GM18498 (cell line): ENCODE results near the gene OR52E5.

Source experiments
- ATAC-seq: cut with Tn5 transposase; IDR thresholded peaks from one replicate; pipeline ENCODE4 v1.9.1; 2021; ENCODE audit warnings: mild to moderate bottlenecking, moderate library complexity; ENCODE audit not compliant: unreplicated experiment

Gene OR52E5

DNA sequence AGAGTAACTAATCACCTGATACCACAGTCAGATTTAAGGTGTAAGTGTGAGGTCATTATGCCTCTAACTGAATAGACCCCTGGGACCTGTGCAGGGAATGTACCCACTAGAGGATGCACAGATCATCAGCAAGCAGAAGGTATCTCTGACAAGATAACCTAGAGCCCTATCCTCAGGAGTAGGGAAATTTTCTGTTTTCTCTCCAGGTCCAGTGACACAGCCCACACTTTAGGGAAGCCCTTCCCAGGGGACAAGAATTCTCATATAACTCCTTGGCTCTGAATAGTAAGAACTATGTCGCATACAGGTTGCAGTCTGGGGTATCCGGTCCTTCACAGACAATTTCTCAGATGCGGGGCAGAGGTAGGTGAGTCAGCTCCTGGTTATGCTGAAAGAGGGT is at the start of gene OR52E5:
Gene OR52E5 (plus strand): TSS at position 301 of the 400 bp plus-strand sequence. CDS start 7,569 bp downstream, outside the sequence.
- ATAC-seq = no peak

DNA sequence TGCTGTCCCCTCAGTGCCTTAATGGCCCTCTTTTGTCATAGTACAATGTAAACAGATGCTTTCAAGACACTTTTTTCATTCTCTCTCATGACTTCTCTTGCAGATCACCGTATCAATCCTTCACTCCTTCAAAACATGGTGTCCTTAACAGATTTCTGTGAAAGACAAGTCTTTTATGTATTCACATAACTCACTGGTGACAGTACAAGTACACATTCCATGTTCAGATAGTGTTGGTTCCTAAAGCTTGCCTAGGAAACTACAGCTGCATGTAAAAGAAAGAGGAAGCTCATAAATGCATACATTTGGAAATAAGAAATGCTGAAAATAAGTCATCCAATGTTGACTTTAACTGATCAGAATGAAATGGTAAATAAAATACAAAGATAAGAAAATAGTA is 46.3 kb upstream of the OR52E5 start:
- no peak for ATAC-seq

DNA sequence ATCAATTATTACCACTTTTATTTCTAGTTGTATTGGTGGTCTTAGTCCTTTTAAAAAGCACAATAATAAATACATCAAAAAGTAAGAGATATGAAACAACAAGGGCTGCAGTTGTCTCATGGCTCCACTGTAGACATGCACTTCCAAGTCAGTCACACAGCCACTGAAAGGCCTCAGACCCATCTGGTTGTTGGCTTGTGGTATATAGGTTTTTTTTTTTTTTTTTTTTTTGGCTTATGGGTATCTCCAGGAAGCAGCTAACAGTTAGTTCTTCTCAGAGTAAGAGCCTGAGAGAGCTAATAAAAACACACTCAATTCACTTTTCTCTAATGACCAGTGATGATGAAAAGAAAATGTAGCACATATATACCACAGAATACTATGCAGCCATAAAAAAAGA is 45.3 kb upstream of the OR52E5 start:
- no peak for ATAC-seq

DNA sequence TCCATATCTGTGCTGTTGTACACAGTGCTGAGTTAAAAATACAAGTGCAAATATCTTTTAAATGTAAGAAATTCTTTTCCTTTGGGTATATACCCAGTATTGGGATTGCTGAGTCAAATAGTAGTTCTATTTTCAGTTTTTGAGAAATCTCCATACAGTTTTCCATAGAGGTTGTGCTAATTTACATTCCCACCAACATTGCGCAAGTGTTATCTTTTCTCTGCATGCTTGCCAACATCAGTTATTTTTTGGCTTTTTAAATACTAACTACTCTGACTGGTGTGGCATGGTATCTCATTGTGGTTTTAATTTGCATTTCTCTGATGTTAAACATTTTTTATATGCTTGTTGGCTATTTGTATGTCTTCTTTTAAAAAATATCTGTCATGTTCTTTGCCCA is 42.0 kb upstream of the OR52E5 start:
- ATAC-seq = no peak

DNA sequence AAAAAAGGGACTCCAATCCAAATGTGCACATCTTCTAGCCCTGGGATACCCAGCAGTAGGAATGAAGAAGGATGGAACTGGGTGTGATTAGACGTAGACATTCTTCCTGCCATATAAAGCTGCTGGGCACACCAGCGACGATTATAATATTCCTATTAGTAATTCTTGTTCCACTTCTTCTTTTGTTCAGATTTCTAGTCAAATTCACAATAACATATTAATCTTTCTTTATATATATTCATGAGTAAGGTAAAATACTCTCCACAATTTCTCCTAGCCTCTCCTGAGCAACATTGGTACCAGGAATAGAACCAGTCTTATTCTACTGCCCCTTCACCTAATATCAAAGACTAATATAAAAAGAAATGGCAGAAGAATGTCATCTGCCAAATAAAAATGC is 35.4 kb upstream of the OR52E5 start, which contains the start of gene OR52E8:
Gene OR52E8 (minus strand): TSS at position 101 of the 400 bp plus-strand sequence. CDS start 0 bp downstream, at position 101.
- ATAC-seq = no peak

DNA sequence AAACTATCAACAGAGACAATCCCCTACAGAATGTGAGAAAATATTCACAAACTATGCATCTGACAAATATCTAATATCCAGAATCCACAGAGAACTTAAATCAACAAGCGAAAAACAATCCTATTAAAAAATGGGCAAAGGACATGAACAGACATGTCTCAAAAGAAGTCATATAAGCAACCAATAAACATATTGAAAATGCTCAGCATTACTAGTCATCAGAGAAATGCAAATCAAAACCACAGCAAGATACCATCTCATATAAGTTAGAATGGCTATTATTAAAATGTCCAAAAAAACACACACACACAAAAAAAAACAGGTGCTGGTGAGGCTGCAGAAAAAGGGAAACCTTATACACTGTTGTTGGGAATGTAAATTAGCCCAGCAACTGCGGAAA is 27.2 kb upstream of the OR52E5 start:
- no peak for ATAC-seq

DNA sequence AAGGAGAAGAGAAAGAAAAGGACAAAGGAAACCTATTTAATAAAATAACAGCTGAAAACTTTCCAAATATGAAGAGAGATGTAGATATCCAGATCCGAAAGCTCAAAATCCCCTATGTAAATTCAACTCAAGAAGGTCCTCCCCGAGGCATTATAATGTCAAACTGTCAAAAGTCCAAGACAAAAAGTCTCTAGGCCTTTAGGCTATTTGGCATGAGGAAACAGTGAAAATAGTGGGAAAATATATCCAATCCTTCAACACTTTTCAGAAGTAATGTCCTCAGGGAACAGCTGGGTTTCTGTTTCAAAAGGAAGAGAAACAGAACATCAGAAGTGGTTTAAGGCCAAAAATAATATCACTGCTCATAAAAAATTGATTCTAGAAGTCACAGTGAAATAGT is 14.4 kb upstream of the OR52E5 start:
- ATAC-seq = no peak

DNA sequence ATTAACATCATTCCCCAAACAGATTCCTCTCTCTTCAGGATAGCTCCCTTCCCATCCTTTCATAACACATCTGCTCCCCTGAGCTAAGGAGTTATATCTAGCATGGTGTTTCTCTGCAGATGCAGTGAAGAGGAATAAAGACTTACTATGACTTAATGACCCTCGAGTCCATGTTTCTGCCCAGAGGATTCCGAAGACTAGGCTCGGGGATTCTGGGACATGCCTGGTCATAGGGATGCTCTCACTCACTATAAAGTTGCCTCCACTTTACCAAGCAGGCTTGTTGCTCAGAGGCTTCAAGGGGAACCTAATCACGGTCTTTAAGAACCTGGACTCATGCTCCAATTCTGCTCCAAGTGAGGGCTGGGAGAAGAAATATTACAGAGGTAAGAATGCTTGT is 12.7 kb upstream of the OR52E5 start, which contains the start of gene OR52E4:
Gene OR52E4 (plus strand): TSS at position 301 of the 400 bp plus-strand sequence. CDS start 3,664 bp downstream, outside the sequence.
- no peak for ATAC-seq

DNA sequence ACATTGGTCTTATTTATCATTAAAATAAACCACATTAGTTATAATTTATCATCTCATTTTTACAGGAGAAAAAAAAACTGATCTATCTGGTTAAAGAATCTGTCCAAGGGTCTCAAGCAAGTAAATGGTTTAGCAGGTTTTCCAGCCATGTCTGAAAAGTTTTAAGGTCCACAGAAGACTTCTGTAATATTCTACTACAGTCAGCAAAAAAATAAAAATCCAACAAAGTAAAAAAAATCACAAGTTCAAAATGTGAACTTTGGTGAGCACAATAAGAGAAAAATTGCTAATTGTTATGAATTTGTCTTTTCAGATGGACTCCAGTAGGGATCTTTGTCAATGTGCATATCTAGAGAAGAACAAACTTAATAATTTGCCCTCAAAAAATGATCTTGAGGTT is 11.3 kb upstream of the OR52E5 start:
- ATAC-seq = no peak

DNA sequence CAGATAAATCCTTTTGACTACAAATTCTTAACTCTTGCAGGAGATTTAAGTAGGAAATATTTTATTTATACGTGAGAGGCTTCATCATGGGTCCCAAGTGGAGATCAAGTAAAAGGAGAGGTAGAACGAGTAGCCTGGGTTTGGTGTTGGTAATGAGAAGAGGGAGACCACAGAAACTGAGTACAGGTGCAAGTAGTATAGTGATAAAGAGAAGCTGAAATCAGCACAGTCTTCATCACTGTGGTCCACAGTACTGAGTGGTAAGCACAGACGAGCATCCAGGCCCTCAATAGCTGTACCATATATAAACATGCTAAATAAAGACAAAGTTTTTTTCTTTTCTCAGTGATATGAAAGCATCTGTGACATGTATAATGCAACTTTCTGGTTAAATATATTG is 5.8 kb upstream of the OR52E5 start:
- ATAC-seq = no peak

DNA sequence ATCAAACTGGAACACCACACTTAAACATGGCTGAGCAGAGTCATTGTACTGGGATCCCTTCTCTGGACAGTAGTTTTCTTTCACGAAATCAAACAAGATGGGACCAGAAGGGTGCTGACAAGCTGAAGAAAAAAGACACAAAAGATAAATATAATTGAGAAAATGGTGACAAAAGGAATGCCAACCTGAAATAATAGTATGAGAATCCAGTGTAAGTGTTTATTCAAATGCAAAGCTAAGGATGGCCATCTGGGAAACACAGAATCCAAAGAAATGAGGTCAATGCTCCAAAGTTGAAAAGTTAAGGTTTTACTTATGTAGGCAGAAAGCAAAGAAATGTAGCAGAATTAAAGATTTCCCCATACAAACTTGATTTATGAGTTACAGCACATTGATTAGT is 5.3 kb upstream of the OR52E5 start:
- ATAC-seq = no peak

DNA sequence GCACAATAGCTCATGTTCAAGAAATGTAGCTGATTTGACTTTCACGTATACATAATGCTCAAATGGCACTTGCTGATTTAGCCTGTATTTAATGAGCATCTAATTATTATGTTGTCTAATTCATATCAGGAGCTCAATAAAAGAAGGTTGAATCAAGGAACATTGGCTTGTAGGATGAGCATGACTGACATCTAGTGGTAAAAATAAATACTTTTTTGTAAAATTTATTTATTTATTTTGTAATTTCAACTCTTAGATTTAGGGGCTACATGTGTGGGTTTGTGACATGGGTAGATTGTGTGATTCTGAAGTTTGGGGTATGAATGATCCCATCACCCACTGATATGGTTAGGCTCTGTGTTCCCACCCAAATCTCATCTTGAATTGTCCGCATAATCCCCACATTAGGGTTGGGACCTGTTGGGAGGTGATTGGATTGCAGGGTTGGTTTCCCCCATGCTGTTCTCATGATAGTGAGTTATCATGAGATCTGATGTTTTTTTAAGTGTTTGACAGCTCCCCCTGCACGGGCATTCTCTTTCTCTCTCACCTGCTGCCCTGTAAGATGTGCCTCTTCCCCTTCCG is 1.7 kb upstream of the OR52E5 start:
- no peak for ATAC-seq

DNA sequence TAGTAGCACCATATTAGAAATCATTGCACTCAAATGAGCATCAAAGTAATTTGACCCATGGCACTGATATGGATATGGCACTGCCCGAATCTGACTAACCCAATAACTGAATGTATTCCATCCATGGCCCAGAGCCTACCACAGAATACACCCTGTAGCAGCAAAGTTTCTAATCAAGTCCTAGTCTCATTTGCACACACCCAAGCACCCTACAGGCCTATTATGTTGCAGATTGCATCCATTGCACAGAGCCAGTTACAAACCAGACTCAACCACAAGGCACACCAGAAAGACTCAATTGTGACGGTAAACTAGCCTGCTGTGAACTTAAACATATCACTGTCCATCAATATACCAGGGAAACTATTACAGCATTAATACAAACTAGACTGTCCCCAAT is 6.5 kb downstream of the OR52E5 start:
- ATAC-seq = no peak

DNA sequence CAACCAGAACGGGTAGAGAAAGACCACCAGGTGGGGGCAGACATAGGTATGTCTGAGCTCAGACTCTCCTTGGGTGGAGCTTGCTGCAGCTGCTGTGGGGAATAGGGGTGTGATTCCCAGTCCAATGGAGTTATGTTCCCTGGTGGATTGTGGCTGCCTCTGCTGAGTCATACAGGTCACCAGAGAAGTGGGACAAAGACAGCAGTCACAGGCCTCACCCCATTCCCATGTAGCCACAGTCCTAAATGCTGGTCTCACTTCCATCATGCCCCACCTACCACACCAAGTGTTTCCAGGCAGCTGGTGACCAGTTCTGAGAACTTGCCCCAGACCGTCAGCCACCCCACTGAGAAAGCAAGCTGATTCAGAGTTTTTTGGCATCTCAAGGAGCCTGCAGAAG is 17.5 kb downstream of the OR52E5 start:
- ATAC-seq = no peak

DNA sequence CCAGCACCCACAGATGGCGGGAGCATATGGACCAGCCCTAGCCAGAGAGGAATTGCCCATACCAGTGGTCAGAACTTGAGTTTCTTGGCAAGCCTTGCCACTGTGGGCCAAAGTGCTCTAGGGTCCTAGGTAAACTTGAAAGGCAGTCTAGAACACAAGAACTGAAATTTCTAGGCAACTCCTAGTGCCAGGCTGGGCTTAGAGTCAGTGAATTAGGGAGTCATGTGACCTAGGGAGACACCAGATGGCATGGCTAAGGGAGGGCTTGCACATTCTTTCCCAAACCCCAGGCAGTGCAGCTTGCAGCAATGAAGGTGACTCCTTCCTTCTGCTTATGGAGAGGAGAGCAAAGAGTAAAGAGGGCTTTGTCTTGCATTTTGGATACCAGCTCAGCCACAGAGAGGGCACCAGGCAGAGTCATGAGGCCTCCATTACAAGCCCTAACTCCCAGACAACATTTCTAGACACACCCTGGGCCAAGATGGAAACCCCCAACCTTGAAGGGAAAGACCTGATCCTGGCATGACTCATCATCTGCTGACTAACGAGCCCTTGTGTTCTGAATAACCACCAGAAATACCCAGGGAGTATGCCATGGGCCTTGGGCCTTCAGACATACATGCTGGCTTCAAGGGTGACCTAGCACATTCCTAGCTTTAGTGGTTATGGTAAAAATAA is 29.9 kb downstream of the OR52E5 start:
- peak; percentile 73 for ATAC-seq

DNA sequence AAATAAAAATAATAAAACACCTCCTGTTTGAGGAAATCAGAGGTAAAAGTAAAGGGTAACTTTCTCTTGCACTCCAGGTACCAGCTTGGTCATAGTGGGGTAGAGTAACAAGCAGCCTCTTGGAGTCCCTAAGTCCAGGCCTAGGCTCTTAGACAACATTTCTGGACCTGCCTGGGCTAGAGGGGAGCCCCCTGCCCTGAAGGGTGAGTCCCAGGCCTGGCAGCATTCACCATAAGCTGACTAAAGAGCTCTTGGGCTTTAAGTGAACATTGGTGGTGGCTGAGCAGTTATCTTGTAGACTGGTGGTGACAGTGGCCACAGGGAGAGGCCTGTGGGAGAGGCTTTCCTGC is 30.4 kb downstream of the OR52E5 start:
- peak; percentile 37 for ATAC-seq

DNA sequence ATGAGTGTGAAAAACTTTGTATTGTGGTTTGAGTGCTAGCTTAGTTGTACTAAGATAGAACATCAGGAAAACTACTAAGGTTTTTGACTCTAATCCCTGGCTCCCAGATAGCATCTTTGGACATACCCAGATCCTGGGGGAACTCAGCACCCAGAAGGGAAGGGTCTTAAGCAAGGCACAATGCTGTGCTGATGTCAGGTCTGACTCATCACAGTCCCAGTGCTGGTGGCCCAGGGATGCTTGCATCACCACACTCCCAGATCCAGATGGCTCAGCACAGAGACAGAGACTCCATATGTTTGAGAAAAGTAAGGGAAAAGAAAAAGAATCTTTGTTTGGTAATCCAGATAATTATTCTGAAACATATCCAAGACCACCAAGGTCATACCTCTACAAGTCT is 30.8 kb downstream of the OR52E5 start:
- no peak for ATAC-seq

DNA sequence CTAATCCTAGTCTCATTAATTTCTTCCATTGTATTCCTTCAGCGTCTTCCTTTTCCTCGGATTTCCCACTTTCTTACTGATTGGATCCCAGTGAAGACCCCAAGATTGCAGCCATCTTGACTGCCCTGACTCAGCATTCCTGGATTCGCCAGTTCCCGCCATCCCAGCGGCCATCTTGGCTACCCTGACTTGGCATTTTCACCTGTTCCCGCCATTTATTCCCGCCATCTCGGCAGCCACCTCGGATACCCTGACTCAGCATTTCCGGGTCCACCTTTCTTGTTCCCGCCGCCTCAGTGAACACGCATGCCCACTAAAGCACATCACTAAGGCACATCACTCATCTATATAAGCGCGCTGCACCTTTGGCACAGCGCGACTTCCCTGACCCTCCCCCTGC is 35.3 kb downstream of the OR52E5 start:
- ATAC-seq = no peak

DNA sequence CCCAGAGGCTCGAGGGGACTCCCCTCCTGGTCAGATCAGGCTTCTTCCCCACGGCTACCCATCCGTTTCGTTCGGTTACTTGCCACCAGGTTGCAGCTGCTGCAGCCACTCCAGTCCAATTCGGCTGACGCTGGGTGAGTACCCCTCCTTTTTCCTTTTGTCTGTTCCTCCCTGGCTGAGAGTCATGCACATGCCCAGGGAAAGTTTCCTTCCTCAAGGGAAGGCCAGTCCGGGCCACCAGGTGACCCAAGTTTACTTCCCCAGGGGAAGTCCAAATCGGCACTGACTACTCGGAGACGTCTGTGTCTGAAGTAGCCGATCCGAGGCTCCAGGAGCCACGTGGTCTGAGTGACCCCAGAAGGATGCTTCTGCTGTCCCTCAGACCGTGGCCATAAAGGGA is 35.8 kb downstream of the OR52E5 start:
- no peak for ATAC-seq

DNA sequence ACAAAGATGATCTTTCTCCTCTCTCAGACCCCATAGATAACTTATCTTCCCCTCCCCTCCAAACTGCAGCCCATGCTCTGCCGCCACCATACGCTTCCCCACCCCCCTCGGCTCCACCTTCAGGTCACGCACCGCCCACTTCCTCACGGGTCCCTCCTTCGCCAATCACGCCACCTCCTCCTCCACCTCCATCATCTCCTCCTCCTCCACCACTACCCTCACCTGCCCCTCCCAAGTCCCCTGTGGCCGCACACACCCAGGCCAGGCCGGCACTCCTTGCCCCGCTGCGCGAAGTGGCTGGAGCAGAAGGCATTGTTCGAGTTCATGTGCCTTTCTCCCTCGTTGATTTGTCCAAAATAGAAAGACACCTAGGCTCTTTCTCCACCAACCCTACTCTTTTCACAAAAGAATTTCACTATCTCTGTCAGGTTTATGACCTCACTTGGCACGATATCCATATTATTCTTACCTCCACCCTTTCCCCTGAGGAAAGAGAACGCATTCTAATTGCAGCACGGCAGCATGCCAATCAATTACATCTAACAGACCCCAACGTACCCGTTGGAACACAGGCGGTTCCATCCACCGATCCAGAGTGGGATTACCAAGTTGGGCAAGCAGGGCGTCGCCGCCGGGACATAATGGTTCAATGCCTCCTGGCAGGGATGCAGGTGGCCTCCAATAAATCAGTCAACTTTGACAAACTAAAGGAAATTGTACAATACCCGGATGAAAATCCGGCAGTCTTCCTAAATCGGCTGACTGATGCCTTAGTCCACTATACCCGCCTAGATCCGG is 36.8 kb downstream of the OR52E5 start:
- no peak for ATAC-seq

DNA sequence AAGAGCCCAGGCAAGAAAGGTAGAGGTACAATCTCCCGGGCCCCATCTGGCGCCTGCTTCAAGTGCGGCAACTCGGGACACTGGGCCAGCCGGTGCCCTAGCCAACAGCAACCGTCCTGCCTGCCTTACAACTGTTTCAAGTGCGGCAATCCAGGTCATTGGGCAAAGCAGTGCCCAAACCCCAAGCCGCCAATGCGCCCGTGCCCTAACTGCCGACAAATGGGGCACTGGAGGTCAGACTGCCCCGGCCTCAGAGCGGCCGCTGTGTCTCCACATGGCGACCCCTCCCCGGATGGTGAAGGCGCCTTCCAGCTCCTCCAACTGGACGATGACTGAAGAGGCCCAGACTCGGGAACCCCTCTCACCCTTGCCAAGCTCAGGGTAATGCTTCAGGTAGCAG is 37.6 kb downstream of the OR52E5 start:
- ATAC-seq = no peak

DNA sequence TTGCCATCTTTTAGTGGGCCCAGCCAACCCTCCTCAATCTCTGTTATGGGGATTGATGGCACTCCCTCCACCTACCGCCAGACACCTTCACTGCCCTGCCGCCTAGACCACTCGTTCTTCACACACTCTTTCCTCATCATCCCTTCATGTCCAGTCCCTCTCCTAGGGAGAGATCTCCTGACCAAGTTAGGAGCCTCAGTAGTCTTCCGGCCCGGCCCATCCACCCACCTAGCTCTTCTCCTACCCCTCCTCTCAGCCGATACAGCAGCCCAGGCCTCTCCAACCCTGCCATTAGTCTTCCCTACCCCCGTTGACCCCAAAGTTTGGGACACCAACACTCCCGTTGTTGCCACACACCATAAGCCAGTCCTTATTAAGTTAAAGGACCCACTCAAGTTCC is 38.1 kb downstream of the OR52E5 start:
- ATAC-seq = no peak
